A375 (cell line): Measurements from ENCODE around the gene CACNA2D3. TPM values are rescaled to one million over a fixed set of nuclear protein-coding genes. Genes with fewer than 3 reads are reported as not detected.

Experiments
- total RNA-seq: library from RNA; depleted of rRNA; stranded (reverse); fragments of >200 nt; shearing (Covaris generic); gene quantifications from 2 replicates; pipeline ENCODE4 v1.2.3, GENCODE V29; 2014; rRNA removed

Gene CACNA2D3
- 0.27 and 0.30 TPM in 2 replicates for total RNA-seq

DNA sequence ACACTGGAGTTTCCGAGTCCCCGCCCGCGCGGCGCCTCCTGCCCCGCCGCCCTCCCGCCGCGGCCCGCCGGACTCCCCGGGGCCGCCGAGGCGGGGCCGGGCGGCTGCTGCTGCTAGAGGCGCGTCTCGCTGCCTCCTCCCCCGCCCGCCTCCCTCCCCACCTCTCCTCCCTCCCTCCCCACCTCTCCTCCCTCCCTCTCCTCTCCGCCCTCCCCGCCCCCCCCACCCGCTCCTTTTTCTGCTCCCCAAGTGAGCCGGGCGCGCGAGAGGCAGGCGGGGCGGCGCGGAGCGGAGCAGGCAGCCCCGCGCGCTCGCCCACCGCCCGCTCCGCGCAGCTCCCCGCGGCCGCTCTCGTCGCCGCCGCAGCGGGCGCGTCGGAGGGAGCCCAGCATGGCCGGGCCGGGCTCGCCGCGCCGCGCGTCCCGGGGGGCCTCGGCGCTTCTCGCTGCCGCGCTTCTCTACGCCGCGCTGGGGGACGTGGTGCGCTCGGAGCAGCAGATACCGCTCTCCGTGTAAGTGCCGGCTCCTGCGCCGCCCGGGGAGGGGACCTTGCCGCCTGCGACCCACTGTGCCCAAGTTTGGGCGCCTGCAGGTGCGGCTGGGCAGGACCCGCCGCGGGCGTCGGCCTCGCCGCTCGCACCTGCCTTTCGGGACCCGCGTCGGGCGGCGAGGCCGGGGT, at the start of gene CACNA2D3:
TSS of gene CACNA2D3 (plus strand) at position 229 of the 679 bp plus-strand sequence.

DNA sequence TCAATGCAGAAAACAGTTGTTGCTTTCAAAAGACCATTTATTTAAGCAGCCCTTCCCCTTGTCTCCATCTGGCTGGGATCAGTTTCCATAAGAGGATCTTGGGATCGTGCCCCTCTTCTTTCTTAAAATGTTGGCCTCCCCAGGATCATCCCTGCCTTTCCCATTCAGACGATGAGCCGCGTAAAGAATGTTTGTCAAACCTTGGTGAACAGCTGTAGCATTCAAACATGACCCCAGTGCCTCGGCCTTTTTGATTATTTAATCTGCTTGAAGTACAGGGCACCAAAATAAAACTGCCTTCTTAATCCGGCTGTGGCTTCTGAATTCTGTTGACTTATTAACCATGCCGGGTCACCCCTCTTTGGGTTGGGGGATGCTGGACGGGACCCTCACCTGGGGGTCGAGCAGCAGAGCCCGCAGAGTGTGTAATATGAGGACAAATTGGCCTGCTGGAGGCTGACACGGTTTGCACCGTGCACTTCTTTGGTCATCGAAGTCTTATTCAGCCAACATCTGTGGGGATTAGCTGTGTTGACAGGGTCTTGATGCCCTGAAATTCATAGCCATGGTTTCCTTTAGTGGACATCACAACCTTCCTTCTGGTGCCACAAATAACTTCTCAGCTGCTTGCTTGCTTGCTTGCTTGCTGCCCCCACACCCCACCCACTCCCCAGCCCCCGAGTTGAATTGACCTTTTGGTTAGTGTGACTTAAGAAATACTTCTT, 805.9 kb downstream of the CACNA2D3 start, which contains the start of gene LRTM1:
TSS of gene LRTM1 (minus strand) at position 14 of the 725 bp plus-strand sequence. CDS start 148 bp downstream, outside the sequence.

Other genes with a start within 250 kb of the CACNA2D3 start
- 27.5 and 33.2 TPM in 2 replicates for gene ACTR8, start 240.4 kb upstream of the CACNA2D3 start, total RNA-seq
- 57.1 and 59.9 TPM in 2 replicates for gene SELENOK, start 230.7 kb upstream of the CACNA2D3 start, total RNA-seq